H9 (cell line): Measurements from ENCODE around the gene FMO5. TPM values are rescaled to one million over a fixed set of nuclear protein-coding genes. Genes with fewer than 3 reads are reported as not detected.

Experiments
- DNase-seq: peaks from one replicate; pipeline ENCODE4 v3.0.0-alpha.2; 2017
- H2AFZ ChIP-seq: one replicate; pipeline ENCODE4 v1.6.1; 2013; ENCODE audit warnings: mild to moderate bottlenecking, low read length, control low read depth, moderate library complexity
- H2AK5ac ChIP-seq: 2 replicates; pipeline ENCODE4 v1.6.1; 2013; ENCODE audit warnings: low read length, control low read depth, mixed read lengths; ENCODE audit not compliant: insufficient read length
- H2BK120ac ChIP-seq: one replicate; pipeline ENCODE4 v1.6.1; 2013; ENCODE audit warnings: low read depth, mild to moderate bottlenecking, low read length, control low read depth, inconsistent platforms; ENCODE audit not compliant: poor library complexity, severe bottlenecking
- H2BK12ac ChIP-seq: 2 replicates; pipeline ENCODE4 v1.6.1; 2013; ENCODE audit warnings: low read length, control low read depth, mixed read lengths, low read depth; ENCODE audit not compliant: insufficient read length
- H2BK15ac ChIP-seq: 2 replicates; pipeline ENCODE4 v1.6.1; 2013; ENCODE audit warnings: low read depth, low read length, control low read depth
- H2BK20ac ChIP-seq: one replicate; pipeline ENCODE4 v1.6.1; 2013; ENCODE audit warnings: low read depth, mild to moderate bottlenecking, low read length, control low read depth, inconsistent platforms; ENCODE audit not compliant: poor library complexity, severe bottlenecking
- H2BK5ac ChIP-seq: 2 replicates; pipeline ENCODE4 v1.6.1; 2013; ENCODE audit warnings: low read length, control low read depth, mixed read lengths; ENCODE audit not compliant: insufficient read length
- H3K14ac ChIP-seq: 2 replicates; pipeline ENCODE4 v1.6.1; 2013; ENCODE audit warnings: low read length, control low read depth; ENCODE audit not compliant: insufficient read depth
- H3K18ac ChIP-seq: 2 replicates; pipeline ENCODE4 v1.6.1; 2013; ENCODE audit warnings: low read depth, mild to moderate bottlenecking, mixed read lengths, low read length, control low read depth; ENCODE audit not compliant: insufficient read length
- H3K23ac ChIP-seq: 2 replicates; pipeline ENCODE4 v1.6.1; 2013; ENCODE audit warnings: low read length, control low read depth, mixed read lengths, low read depth; ENCODE audit not compliant: insufficient read length
- H3K23me2 ChIP-seq: 2 replicates; pipeline ENCODE4 v1.6.1; 2013; ENCODE audit warnings: low read depth, mild to moderate bottlenecking, mixed read lengths, low read length, control low read depth; ENCODE audit not compliant: insufficient read length, poor library complexity, severe bottlenecking
- H3K27ac ChIP-seq: 2 replicates; pipeline ENCODE4 v1.5.1; 2013; ENCODE audit warnings: low read length, control low read depth, mixed read lengths, low read depth; ENCODE audit not compliant: insufficient read length
- H3K27me3 ChIP-seq: 2 replicates; pipeline ENCODE4 v1.6.1; 2013; ENCODE audit warnings: low read length, control low read depth, inconsistent platforms; ENCODE audit not compliant: insufficient read depth
- H3K4ac ChIP-seq: 2 replicates; pipeline ENCODE4 v1.6.1; 2013; ENCODE audit warnings: low read depth, mild to moderate bottlenecking, control low read depth, inconsistent platforms, low read length, moderate library complexity
- H3K4me1 ChIP-seq: 2 replicates; pipeline ENCODE4 v1.6.1; 2013; ENCODE audit warnings: low read length, control low read depth, inconsistent platforms; ENCODE audit not compliant: insufficient read depth
- H3K4me2 ChIP-seq: 2 replicates; pipeline ENCODE4 v1.6.1; 2013; ENCODE audit warnings: low read length, control low read depth, mixed read lengths; ENCODE audit not compliant: insufficient read length, insufficient read depth
- H3K56ac ChIP-seq: 2 replicates; pipeline ENCODE4 v1.6.1; 2013; ENCODE audit warnings: low read depth, mild to moderate bottlenecking, mixed read lengths, low read length, control low read depth; ENCODE audit not compliant: insufficient read length
- H3K79me1 ChIP-seq: 2 replicates; pipeline ENCODE4 v1.6.1; 2013; ENCODE audit warnings: low read depth, mild to moderate bottlenecking, moderate library complexity, low read length, control low read depth, inconsistent platforms; ENCODE audit not compliant: insufficient read depth, poor library complexity, severe bottlenecking
- H3K79me2 ChIP-seq: 2 replicates; pipeline ENCODE4 v1.6.1; 2013; ENCODE audit warnings: low read length, control low read depth, inconsistent platforms; ENCODE audit not compliant: insufficient read depth
- H3K9ac ChIP-seq: 2 replicates; pipeline ENCODE4 v1.6.1; 2013; ENCODE audit warnings: low read length, control low read depth, mixed read lengths; ENCODE audit not compliant: insufficient read length; ENCODE audit errors: extremely low read depth
- H3K9me3 ChIP-seq: one replicate; pipeline ENCODE4 v1.6.1; 2013; ENCODE audit warnings: low read depth, low read length, inconsistent platforms; ENCODE audit not compliant: control insufficient read depth
- H3T11ph ChIP-seq: one replicate; pipeline ENCODE4 v1.6.1; 2013; ENCODE audit warnings: mild to moderate bottlenecking, low read length, control low read depth, inconsistent platforms
- H4K20me1 ChIP-seq: one replicate; pipeline ENCODE4 v1.6.1; 2013; ENCODE audit not compliant: control insufficient read depth, insufficient read length, insufficient read depth
- H4K5ac ChIP-seq: 2 replicates; pipeline ENCODE4 v1.6.1; 2013; ENCODE audit warnings: low read depth, mild to moderate bottlenecking, mixed read lengths, low read length, control low read depth; ENCODE audit not compliant: insufficient read length
- H4K8ac ChIP-seq: replicated peaks from 2 replicates; pipeline ENCODE4 v1.6.1; 2013; ENCODE audit warnings: low read length, control low read depth, mixed read lengths, low read depth; ENCODE audit not compliant: insufficient read length
- H4K91ac ChIP-seq: 2 replicates; pipeline ENCODE4 v1.6.1; 2013; ENCODE audit warnings: low read depth, mild to moderate bottlenecking, moderate library complexity, mixed read lengths, low read length, control low read depth; ENCODE audit not compliant: insufficient read length
- H3K27ac Mint-ChIP-seq, 3 experiments: 2 replicates in 2 of 3; 3 replicates in 1 of 3; pipeline ENCODE4 v1.8.0; 2020 to 2021; ENCODE audit warnings: mixed read lengths in 3 of 3, mild to moderate bottlenecking in 1 of 3, moderate library complexity in 1 of 3
- H3K27me3 Mint-ChIP-seq: 2 replicates; pipeline ENCODE4 v1.8.0; 2021; ENCODE audit warnings: low read depth, mild to moderate bottlenecking, moderate library complexity, mixed read lengths
- H3K36me3 Mint-ChIP-seq, 3 experiments: 2 replicates in 2 of 3; 3 replicates in 1 of 3; pipeline ENCODE4 v1.8.0; 2020 to 2021; ENCODE audit warnings: low read depth in 3 of 3, mixed read lengths in 3 of 3; ENCODE audit not compliant: insufficient read depth in 1 of 3
- H3K4me1 Mint-ChIP-seq, 2 experiments: 2 replicates each; pipeline ENCODE4 v1.8.0; 2020; ENCODE audit warnings: mixed read lengths in 2 of 2
- H3K4me3 Mint-ChIP-seq, 2 experiments: 2 replicates in 1 of 2; 3 replicates in 1 of 2; pipeline ENCODE4 v1.8.0; 2020 to 2021; ENCODE audit warnings: mild to moderate bottlenecking in 2 of 2, mixed read lengths in 2 of 2, moderate library complexity in 1 of 2
- H3K9me3 Mint-ChIP-seq, 2 experiments: 2 replicates in 1 of 2; 3 replicates in 1 of 2; pipeline ENCODE4 v1.8.0; 2020; ENCODE audit warnings: mild to moderate bottlenecking in 2 of 2, mixed read lengths in 2 of 2, moderate library complexity in 1 of 2
- WGBS: extraction: QIAGEN DNeasy Blood & Tissue Kit; methylation state at CpG from one replicate; pipeline ENCODE4 v1.1.7; 2013; ENCODE audit warnings: missing lambda C conversion rate, low lambda C conversion rate, mixed read lengths; ENCODE audit not compliant: insufficient read length; ENCODE audit errors: extremely low coverage; 5-methylcytosine and 5-hydroxymethylcytosine counted together
- total RNA-seq: library from RNA; stranded (reverse); gene quantifications from 2 replicates; pipeline ENCODE4 v1.2.1, GENCODE V29; 2021
- TF ChIP-seq, protein P1 (sequence below): fragments of 200-600 bp; sonication (generic); conservative IDR thresholded peaks from 3 replicates; pipeline ENCODE4 v1.8.0; 2021; ENCODE audit warnings: antibody characterized with exemption, mild to moderate bottlenecking

The FMO5 gene
- total RNA-seq, 1 experiment from 2014 or later: 0.61 TPM

DNA sequence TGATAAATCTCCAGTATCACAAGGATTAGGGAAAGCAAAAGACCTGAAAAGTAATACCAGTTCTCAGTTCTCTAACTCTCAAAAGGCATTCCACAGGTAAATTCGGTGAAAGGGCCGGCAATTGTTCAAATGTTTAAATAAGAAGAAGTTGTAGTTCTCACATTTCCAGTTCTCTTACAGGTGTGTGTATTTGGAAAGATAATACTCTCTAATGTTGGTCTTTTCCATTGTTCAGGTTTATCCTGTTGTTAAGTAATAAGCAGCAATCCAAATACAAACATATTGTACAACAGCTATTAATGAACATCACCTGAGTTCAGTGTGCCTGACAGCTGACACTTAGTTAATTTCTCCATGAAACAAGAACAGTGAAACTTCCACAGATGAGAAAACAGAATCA is 39.7 kb downstream of the FMO5 start:
- Histone ChIP-seq H2AK5ac (no peak overlapping the region), H4K5ac (no peak overlapping the region), H2BK15ac (no peak overlapping the region), H4K20me1 (no peaks in the 10 kb centered on the region), H3K23me2 (no peaks in the 10 kb centered on the region), H3K9ac (no peak overlapping the region), H3T11ph (no peak overlapping the region), H3K79me1 (no peaks in the 10 kb centered on the region), H2BK12ac (no peak overlapping the region), H2BK120ac (no peak overlapping the region), H4K8ac (no peak overlapping the region), H3K4me1 (peaks cover 4% of the 10 kb centered on the region; the same call in 1 of the 2 replicates), H2BK20ac (no peak overlapping the region), H3K4ac (no peak overlapping the region), H3K14ac (no peak overlapping the region), H3K9me3 (no peaks in the 10 kb centered on the region), H2BK5ac (no peak overlapping the region), H4K91ac (no peak overlapping the region), H3K27me3 (no peaks in the 10 kb centered on the region), H3K79me2 (no peaks in the 10 kb centered on the region), H3K56ac (no peak overlapping the region), H3K23ac (no peak overlapping the region), H2AFZ (no peak overlapping the region), H3K18ac (no peak overlapping the region), H3K27ac (no peak overlapping the region), H3K4me2 (no peak overlapping the region)
- H3K9me3 Mint-ChIP-seq: no peaks in the 10 kb centered on the region
- TF ChIP-seq, protein P1, sequence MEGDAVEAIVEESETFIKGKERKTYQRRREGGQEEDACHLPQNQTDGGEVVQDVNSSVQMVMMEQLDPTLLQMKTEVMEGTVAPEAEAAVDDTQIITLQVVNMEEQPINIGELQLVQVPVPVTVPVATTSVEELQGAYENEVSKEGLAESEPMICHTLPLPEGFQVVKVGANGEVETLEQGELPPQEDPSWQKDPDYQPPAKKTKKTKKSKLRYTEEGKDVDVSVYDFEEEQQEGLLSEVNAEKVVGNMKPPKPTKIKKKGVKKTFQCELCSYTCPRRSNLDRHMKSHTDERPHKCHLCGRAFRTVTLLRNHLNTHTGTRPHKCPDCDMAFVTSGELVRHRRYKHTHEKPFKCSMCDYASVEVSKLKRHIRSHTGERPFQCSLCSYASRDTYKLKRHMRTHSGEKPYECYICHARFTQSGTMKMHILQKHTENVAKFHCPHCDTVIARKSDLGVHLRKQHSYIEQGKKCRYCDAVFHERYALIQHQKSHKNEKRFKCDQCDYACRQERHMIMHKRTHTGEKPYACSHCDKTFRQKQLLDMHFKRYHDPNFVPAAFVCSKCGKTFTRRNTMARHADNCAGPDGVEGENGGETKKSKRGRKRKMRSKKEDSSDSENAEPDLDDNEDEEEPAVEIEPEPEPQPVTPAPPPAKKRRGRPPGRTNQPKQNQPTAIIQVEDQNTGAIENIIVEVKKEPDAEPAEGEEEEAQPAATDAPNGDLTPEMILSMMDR: no peak
- no peaks in the 10 kb centered on the region for H3K27me3 Mint-ChIP-seq
- no peak overlapping the region for H3K27ac Mint-ChIP-seq
- H3K4me3 Mint-ChIP-seq: no peak overlapping the region
- no CpG with 5 or more reads among the region's 2 CpGs for WGBS
- peaks cover 8 to 10% of the 10 kb centered on the region in 2 experiments for H3K4me1 Mint-ChIP-seq
- no peaks in the 10 kb centered on the region for H3K36me3 Mint-ChIP-seq
- DNase-seq: no peak
